A673 (cell line): Measurements from ENCODE around the gene CEP112. TPM values are rescaled to one million over a fixed set of nuclear protein-coding genes. Genes with fewer than 3 reads are reported as not detected.

Experiments used
- BruUV-seq: library from RNA; stranded (reverse); fragments of 400-500 nt; replicated peaks from 2 replicates; lab custom pipeline; 2021; lab: Mats Ljungman, UMichigan
- CTCF ChIA-PET: fragments of 300-600 bp; sonication (Branson Sonifier 250); formaldehyde crosslinking; loops from one replicate; lab custom pipeline; 2022; ENCODE audit warnings: antibody characterized with exemption; lab: Charles Lee
- POLR2A ChIA-PET: fragments of 300-600 bp; sonication (Branson Sonifier 250); formaldehyde crosslinking; loops from one replicate; lab custom pipeline; 2022; ENCODE audit warnings: antibody characterized with exemption; ENCODE audit not compliant: low non-redundant PET; lab: Charles Lee
- DNase-seq: peaks from one replicate; pipeline ENCODE4 v3.0.0-alpha.2; 2015; ENCODE audit warnings: low spot score
- H3K27ac ChIP-seq: fragments of 200-600 bp; sonication (generic); 2 replicates; pipeline ENCODE4 v1.5.1; 2016; ENCODE audit warnings: mixed run types, low read depth, mild to moderate bottlenecking, mixed read lengths, antibody characterized with exemption, low read length; ENCODE audit not compliant: poor library complexity, severe bottlenecking
- H3K27me3 ChIP-seq: fragments of 200-600 bp; sonication (generic); replicated peaks from 2 replicates; pipeline ENCODE4 v1.6.1; 2017; ENCODE audit warnings: mixed run types, low read depth, mild to moderate bottlenecking, mixed read lengths, antibody characterized with exemption, low read length; ENCODE audit not compliant: insufficient read depth, poor library complexity
- H3K36me3 ChIP-seq: fragments of 200-600 bp; sonication (generic); 2 replicates; pipeline ENCODE4 v1.6.1; 2016; ENCODE audit warnings: mixed run types, mild to moderate bottlenecking, mixed read lengths, antibody characterized with exemption, low read length; ENCODE audit not compliant: insufficient read depth, poor library complexity, severe bottlenecking
- H3K4me1 ChIP-seq: fragments of 200-600 bp; sonication (generic); 2 replicates; pipeline ENCODE4 v1.6.1; 2017; ENCODE audit warnings: mixed run types, mild to moderate bottlenecking, mixed read lengths, antibody characterized with exemption, low read length; ENCODE audit not compliant: insufficient read depth, poor library complexity, severe bottlenecking
- H3K4me3 ChIP-seq: fragments of 200-600 bp; sonication (generic); 2 replicates; pipeline ENCODE4 v1.5.1; 2016; ENCODE audit warnings: low read depth, mixed run types, mild to moderate bottlenecking, mixed read lengths, low read length; ENCODE audit not compliant: poor library complexity, severe bottlenecking
- H3K9me3 ChIP-seq: fragments of 200-600 bp; sonication (generic); 2 replicates; pipeline ENCODE4 v1.6.1; 2016; ENCODE audit warnings: mixed run types, low read depth, mild to moderate bottlenecking, mixed read lengths, antibody characterized with exemption, low read length; ENCODE audit not compliant: poor library complexity, severe bottlenecking
- EZH2 ChIP-seq: fragments of 200-600 bp; sonication (generic); IDR thresholded peaks from 2 replicates; pipeline ENCODE4 v1.6.1; 2017; ENCODE audit warnings: borderline replicate concordance, low read depth, mild to moderate bottlenecking, mixed read lengths, antibody characterized with exemption, low read length; ENCODE audit not compliant: poor library complexity, severe bottlenecking
- intact Hi-C: fragments of 100-400 bp; cut with micrococcal nuclease; formaldehyde crosslinking; loops from one replicate; pipeline ENCODE4 v1.10.0; 2022; ENCODE audit not compliant: unreplicated experiment
- total RNA-seq: library from RNA; stranded (reverse); gene quantifications from 2 replicates; pipeline ENCODE4 v1.2.3, GENCODE V29; 2021
- TF ChIP-seq, protein P1 (sequence below): fragments of 300-800, 200-600 bp; sonication (generic); conservative IDR thresholded peaks from 2 replicates; pipeline ENCODE4 v1.5.1; 2017; ENCODE audit warnings: low read depth, mild to moderate bottlenecking, antibody characterized with exemption, low read length, moderate library complexity, mixed read lengths

The CEP112 gene
- total RNA-seq, 1 experiment from 2014 or later: 27.2 TPM

DNA sequence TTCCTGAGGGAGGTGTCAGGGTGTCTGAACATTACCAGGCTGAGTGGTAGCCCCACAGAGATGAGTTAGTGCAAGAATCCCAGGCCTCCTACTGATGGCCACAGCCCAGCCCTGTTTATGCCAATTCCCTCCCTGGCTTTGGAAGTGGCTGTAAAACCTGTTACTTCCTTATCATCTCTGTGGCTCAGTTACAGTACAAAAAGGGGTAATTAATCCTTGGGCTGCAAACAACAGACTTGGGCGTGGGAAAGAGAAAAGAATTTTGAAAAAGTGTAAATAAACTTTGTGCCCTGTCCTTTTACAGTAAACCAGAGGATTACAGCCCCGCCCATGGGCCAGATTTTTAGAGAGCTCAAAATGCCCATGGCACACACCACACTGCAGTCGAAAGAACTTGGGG, 557.4 kb downstream of the CEP112 start:
- Histone ChIP-seq H3K4me3 (no peak overlapping the region), H3K27ac (no peak overlapping the region), H3K36me3 (no peaks in the 10 kb centered on the region), H3K27me3 (no peaks in the 10 kb centered on the region), H3K9me3 (no peaks in the 10 kb centered on the region), H3K4me1 (no peaks in the 10 kb centered on the region)
- ChIA-PET CTCF (no interaction called here), POLR2A (no interaction called here)
- TF ChIP-seq EZH2: no peak
- TF ChIP-seq, protein P1, sequence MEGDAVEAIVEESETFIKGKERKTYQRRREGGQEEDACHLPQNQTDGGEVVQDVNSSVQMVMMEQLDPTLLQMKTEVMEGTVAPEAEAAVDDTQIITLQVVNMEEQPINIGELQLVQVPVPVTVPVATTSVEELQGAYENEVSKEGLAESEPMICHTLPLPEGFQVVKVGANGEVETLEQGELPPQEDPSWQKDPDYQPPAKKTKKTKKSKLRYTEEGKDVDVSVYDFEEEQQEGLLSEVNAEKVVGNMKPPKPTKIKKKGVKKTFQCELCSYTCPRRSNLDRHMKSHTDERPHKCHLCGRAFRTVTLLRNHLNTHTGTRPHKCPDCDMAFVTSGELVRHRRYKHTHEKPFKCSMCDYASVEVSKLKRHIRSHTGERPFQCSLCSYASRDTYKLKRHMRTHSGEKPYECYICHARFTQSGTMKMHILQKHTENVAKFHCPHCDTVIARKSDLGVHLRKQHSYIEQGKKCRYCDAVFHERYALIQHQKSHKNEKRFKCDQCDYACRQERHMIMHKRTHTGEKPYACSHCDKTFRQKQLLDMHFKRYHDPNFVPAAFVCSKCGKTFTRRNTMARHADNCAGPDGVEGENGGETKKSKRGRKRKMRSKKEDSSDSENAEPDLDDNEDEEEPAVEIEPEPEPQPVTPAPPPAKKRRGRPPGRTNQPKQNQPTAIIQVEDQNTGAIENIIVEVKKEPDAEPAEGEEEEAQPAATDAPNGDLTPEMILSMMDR: no peak
- no peak for DNase-seq
- no TSS peak for BruUV-seq
- intact Hi-C loops: no loop called here

- ChIA-PET POLR2A (no interaction called here), CTCF (no interaction called here)
- H3K4me1 ChIP-seq: no peaks in the 10 kb centered on the region
- no peaks in the 10 kb centered on the region for H3K27me3 ChIP-seq
- no peak overlapping the region for H3K27ac ChIP-seq
- H3K9me3 ChIP-seq: no peaks in the 10 kb centered on the region
- no TSS peak for BruUV-seq
- no peak for DNase-seq
- intact Hi-C loops: no loop called here
- no peaks in the 10 kb centered on the region for H3K36me3 ChIP-seq
- TF ChIP-seq, protein P1: no peak
- no peak for TF ChIP-seq EZH2
- H3K4me3 ChIP-seq: no peak overlapping the region
Measured at GRCh38 chr17:65633988-65634387, 557.9 kb downstream of the CEP112 start.

DNA sequence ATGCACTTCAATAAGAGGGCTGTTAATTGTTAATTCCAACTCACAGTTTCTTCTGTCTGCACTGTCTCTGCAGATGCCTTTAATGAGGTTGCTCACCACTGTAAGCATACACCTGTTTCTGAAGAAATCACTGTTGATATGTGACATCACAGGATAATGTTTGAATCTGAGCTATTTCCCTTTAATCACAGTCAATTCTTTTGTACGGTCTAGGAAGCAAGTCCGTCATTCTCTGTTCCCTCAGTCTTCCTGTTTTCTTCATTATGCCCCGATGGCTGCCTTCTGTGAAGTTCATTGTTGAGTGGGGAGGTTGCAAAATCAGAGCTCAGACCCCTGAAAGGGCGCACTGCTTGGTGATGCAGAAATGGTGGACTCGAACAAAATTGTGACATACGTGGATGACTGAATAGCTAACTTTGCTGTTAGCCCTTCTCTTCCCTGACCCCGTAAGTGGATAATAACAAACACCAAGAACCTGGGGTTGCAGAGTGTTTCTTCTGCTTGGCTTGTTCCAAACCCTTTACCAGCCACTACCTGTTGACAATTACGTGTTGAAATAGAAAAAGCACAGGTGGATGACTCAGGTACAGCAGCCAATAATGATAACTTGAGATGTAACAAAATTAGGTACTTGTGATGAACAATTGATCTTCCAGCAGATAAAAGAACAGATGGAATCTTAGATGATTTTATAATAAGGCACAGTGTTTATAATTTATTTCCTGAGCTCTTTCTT, 558.6 kb downstream of the CEP112 start:
- CTCF ChIA-PET: no interaction called here
- TF ChIP-seq EZH2: no peak
- TF ChIP-seq, protein P1: no peak

More for the DNA sequence above, 558.6 kb downstream of the CEP112 start:
- Histone ChIP-seq H3K27me3 (no peaks in the 10 kb centered on the region), H3K27ac (no peak overlapping the region), H3K4me1 (no peaks in the 10 kb centered on the region), H3K9me3 (no peaks in the 10 kb centered on the region), H3K4me3 (no peak overlapping the region), H3K36me3 (no peaks in the 10 kb centered on the region)
- DNase-seq: no peak
- no TSS peak for BruUV-seq
- POLR2A ChIA-PET: no interaction called here
- intact Hi-C loops: no loop called here
